Tibial nerve (tissue), 4 donors: ENCODE results near the gene FAM131B. TPM values are rescaled to one million over a fixed set of nuclear protein-coding genes. Genes with fewer than 3 reads are reported as not detected.

Experiments used
- DNase-seq, 2 donors: peaks; one replicate each; pipeline ENCODE4 v3.0.0-alpha.2; 2019; ENCODE audit warnings: low spot score in 2 of 2
- H3K27ac ChIP-seq, 4 donors: fragments of 200-600 bp; sonication (generic) in 3 of 4; one replicate each; pipeline ENCODE4 v1.5.1; 2017 to 2019; ENCODE audit warnings: mild to moderate bottlenecking in 1 of 4
- H3K27me3 ChIP-seq, 2 donors: fragments of 200-600 bp; sonication (generic) in 1 of 2; one replicate each; pipeline versions ENCODE4 v1.5.1 to v1.6.0; 2017 to 2019
- H3K36me3 ChIP-seq, 3 donors: fragments of 200-600 bp; sonication (generic); one replicate each; pipeline ENCODE4 v1.5.1; 2018 to 2019
- H3K4me1 ChIP-seq, 4 donors: fragments of 200-600 bp; sonication (generic) in 3 of 4; one replicate each; pipeline ENCODE4 v1.5.1; 2017 to 2019
- H3K4me3 ChIP-seq, 4 donors: fragments of 200-600 bp; sonication (generic) in 3 of 4; one replicate each; pipeline ENCODE4 v1.5.1; 2017 to 2019; ENCODE audit warnings: mild to moderate bottlenecking in 1 of 4, moderate library complexity in 1 of 4
- H3K9me3 ChIP-seq, 4 donors: fragments of 200-600 bp; sonication (generic) in 3 of 4; one replicate each; pipeline ENCODE4 v1.5.1; 2017 to 2019
- CTCF ChIP-seq, 5 experiments: fragments of 200-600 bp in 3 of 5; fragments of 450-650 bp in 2 of 5; sonication (generic) in 3 of 5; IDR thresholded peaks; one replicate each; pipeline ENCODE4 v1.5.1; 2016 to 2019; ENCODE audit warnings: antibody characterized with exemption in 5 of 5, mild to moderate bottlenecking in 3 of 5, moderate library complexity in 2 of 5
- EP300 ChIP-seq, 2 donors: sonication (generic); formaldehyde crosslinking; IDR thresholded peaks; one replicate each; pipeline ENCODE4 v1.6.1; 2017; ENCODE audit warnings: antibody characterized with exemption in 2 of 2, mild to moderate bottlenecking in 1 of 2
- POLR2A ChIP-seq, 2 donors: fragments of 450-650 bp; IDR thresholded peaks; one replicate each; pipeline ENCODE4 v1.6.1; 2017; ENCODE audit warnings: antibody characterized with exemption in 2 of 2, mild to moderate bottlenecking in 2 of 2, moderate library complexity in 2 of 2
- WGBS, 2 donors: methylation state at CpG; one replicate each; pipeline ENCODE4 v1.1.5; 2018; 5-methylcytosine and 5-hydroxymethylcytosine counted together
- total RNA-seq, 4 donors: library from RNA; depleted of rRNA; stranded (reverse); fragments of >200 nt; gene quantifications; one replicate each; pipeline ENCODE4 v1.1.0, GENCODE V29; 2016

FAM131B gene
- total RNA-seq, 4 donors from 2014 or later: 1.2 to 9.0 (median 1.5) TPM

- Histone ChIP-seq H3K4me3 (no peak overlapping the region), H3K36me3 (no peaks in the 10 kb centered on the region), H3K4me1 (peaks cover 0 to 10% (median 0%) of the 10 kb centered on the region in 4 donors), H3K27me3 (no peaks in the 10 kb centered on the region), H3K27ac (no peak overlapping the region), H3K9me3 (no peaks in the 10 kb centered on the region)
- TF ChIP-seq CTCF (IDR thresholded peaks at IDR 0.05) (no peak), EP300 (IDR thresholded peaks at IDR 0.05) (no peak), POLR2A (IDR thresholded peaks at IDR 0.05) (no peak)
- WGBS, 2 donors: 69 to 79% methylated on average over 4 of the region's 4 CpGs
- DNase-seq: no peak
Measured at GRCh38 chr7:143316492-143316891, 46.0 kb downstream of the FAM131B start.

GRCh38 chr7:143315776-143316175, 46.7 kb downstream of the FAM131B start, which contains the start of gene CLCN1:
Gene CLCN1 (plus strand): TSS chr7:143316111. CDS start chr7:143316213, 102 bp downstream.
- Histone ChIP-seq H3K27me3 (no peaks in the 10 kb centered on the region), H3K36me3 (no peaks in the 10 kb centered on the region), H3K4me3 (no peak within 1 kb of the TSS), H3K9me3 (no peaks in the 10 kb centered on the region), H3K4me1 (peaks cover 0 to 10% (median 0%) of the 10 kb centered on the region in 4 donors), H3K27ac (no peak within 1 kb of the TSS)
- DNase-seq: no peak
- 75 to 89% methylated on average over 5 of the region's 5 CpGs for WGBS, 2 donors
- TF ChIP-seq CTCF (IDR thresholded peaks at IDR 0.05) (no peak), EP300 (IDR thresholded peaks at IDR 0.05) (no peak), POLR2A (IDR thresholded peaks at IDR 0.05) (no peak)

DNA sequence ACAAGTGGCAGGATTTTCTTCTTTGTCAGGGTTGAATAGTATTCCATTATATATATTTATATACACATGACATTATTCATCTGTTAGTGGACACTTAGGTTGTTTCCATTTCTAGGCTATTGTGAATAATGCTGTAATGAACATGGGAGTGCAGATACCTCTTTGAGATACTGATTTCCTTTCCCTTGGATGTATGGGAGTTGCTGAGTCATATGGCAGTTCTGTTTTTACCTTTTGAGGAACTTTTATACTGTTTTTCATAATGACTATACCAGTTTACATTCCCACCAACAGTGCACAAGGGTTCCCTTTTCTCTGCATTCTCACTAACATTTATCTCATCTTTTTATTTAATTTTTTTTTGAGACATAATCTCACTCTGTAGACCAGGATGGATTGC, 48.4 kb downstream of the FAM131B start:
- H3K36me3 ChIP-seq: peaks cover 0 to 14% (median 0%) of the 10 kb centered on the region in 3 donors
- H3K27ac ChIP-seq: no peak overlapping the region
- no peaks in the 10 kb centered on the region for H3K9me3 ChIP-seq
- no peak overlapping the region for H3K4me3 ChIP-seq
- no peak for TF ChIP-seq EP300 (IDR thresholded peaks at IDR 0.05)
- TF ChIP-seq POLR2A (IDR thresholded peaks at IDR 0.05): no peak
- TF ChIP-seq CTCF (IDR thresholded peaks at IDR 0.05): no peak
- no peaks in the 10 kb centered on the region for H3K27me3 ChIP-seq
- no peak for DNase-seq
- H3K4me1 ChIP-seq: peaks cover 0 to 10% (median 0%) of the 10 kb centered on the region in 4 donors

- Histone ChIP-seq H3K36me3 (peaks cover 0 to 63% (median 15%) of the 10 kb centered on the region in 3 donors), H3K27ac (no peak overlapping the region), H3K4me3 (no peak overlapping the region), H3K27me3 (no peaks in the 10 kb centered on the region), H3K9me3 (no peaks in the 10 kb centered on the region), H3K4me1 (no peaks in the 10 kb centered on the region)
- no peak for DNase-seq
- 95 to 96% methylated on average over 2 of the region's 2 CpGs for WGBS, 2 donors
- no peak for TF ChIP-seq POLR2A (IDR thresholded peaks at IDR 0.05)
- no peak for TF ChIP-seq CTCF (IDR thresholded peaks at IDR 0.05)
- no peak for TF ChIP-seq EP300 (IDR thresholded peaks at IDR 0.05)
Measured at GRCh38 chr7:143308632-143309031, 53.9 kb downstream of the FAM131B start.

DNA sequence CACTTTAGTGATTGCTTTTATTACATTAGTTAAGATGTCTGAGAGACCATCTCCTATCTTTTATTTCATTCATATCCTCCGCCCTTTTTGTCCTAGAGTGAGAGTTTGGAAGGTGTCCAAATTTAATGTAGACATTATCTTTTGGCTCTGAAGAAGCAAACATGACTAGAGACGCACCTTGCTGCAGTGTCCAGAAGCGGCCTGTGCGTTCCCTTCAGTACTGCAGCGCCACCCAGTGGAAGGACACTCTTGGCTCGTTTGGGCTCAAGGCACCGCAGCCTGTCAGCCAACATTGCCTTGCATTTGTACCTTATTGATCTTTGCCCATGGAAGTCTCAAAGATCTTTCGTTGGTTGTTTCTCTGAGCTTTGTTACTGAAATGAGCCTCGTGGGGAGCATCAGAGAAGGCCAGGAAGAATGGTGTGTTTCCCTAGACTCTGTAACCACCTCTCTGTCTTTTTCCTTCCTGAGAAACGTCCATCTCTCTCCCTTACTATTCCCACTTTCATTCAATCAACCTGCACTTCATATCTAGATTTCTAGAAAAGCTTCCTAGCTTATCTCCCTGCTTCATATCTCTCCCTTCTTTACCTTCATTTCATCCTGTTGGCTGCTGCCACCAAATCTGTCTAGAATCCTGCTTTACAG, 57.0 kb downstream of the FAM131B start:
- no peak overlapping the region for H3K4me3 ChIP-seq
- no peaks in the 10 kb centered on the region for H3K27me3 ChIP-seq
- peak; percentile 50 to 78 for DNase-seq
- H3K4me1 ChIP-seq: no peaks in the 10 kb centered on the region
- TF ChIP-seq CTCF (IDR thresholded peaks at IDR 0.05) (peak; percentile 63 to 82 (median 74)), POLR2A (IDR thresholded peaks at IDR 0.05) (no peak), EP300 (IDR thresholded peaks at IDR 0.05) (no peak)
- WGBS, 2 donors: 54 to 59% methylated on average over 10 of the region's 10 CpGs
- H3K36me3 ChIP-seq: peaks cover 0 to 93% (median 26%) of the 10 kb centered on the region in 3 donors
- no peaks in the 10 kb centered on the region for H3K9me3 ChIP-seq
- no peak overlapping the region for H3K27ac ChIP-seq
